SK-N-SH treated with all-trans-retinoic acid at 6 μM for 48 hours (cell line): ENCODE data around the gene ZBTB8OS.

Experiments
- ATAC-seq: fragments of 200-7000 bp; cut with Tn5 transposase; 3 replicates; pipeline ENCODE4 v1.9.1; 2020; ENCODE audit warnings: mild to moderate bottlenecking, moderate library complexity
- ARNTL ChIP-seq: fragments of 450-650 bp; formaldehyde crosslinking; IDR thresholded peaks from 2 replicates; pipeline ENCODE4 v1.5.0; 2020; ENCODE audit warnings: low read depth, mild to moderate bottlenecking, moderate library complexity, borderline replicate concordance
- BACH2 ChIP-seq: fragments of 250-450 bp; sonication (Bioruptor Pico); IDR thresholded peaks from 2 replicates; pipeline ENCODE4 v1.9.0; 2021; ENCODE audit warnings: mild to moderate bottlenecking, borderline replicate concordance
- CSDC2 ChIP-seq: fragments of 250-450 bp; sonication (Bioruptor Pico); IDR thresholded peaks from 2 replicates; pipeline ENCODE4 v1.5.0; 2020; ENCODE audit warnings: mild to moderate bottlenecking, moderate library complexity
- CSRNP3 ChIP-seq: fragments of 250-450 bp; sonication (Bioruptor Pico); IDR thresholded peaks from 2 replicates; pipeline ENCODE4 v1.5.1; 2021; ENCODE audit warnings: mild to moderate bottlenecking, moderate library complexity
- ESRRG ChIP-seq: fragments of 250-450 bp; sonication (Bioruptor Pico); IDR thresholded peaks from 2 replicates; pipeline ENCODE4 v1.6.1; 2021; ENCODE audit warnings: mild to moderate bottlenecking
- GLIS3 ChIP-seq: fragments of 250-450 bp; sonication (Bioruptor Pico); IDR thresholded peaks from 2 replicates; pipeline ENCODE4 v1.5.0; 2020; ENCODE audit warnings: mild to moderate bottlenecking, moderate library complexity
- ISL1 ChIP-seq: fragments of 250-450 bp; sonication (Bioruptor Pico); IDR thresholded peaks from 2 replicates; pipeline ENCODE4 v2.1.2; 2022; ENCODE audit warnings: mild to moderate bottlenecking, moderate library complexity
- OSR1 ChIP-seq: fragments of 250-450 bp; sonication (Bioruptor Pico); IDR thresholded peaks from 2 replicates; pipeline ENCODE4 v1.8.0; 2022; ENCODE audit warnings: moderate library complexity, mild to moderate bottlenecking, inconsistent platforms
- POU6F1 ChIP-seq: fragments of 250-450 bp; sonication (Bioruptor Pico); IDR thresholded peaks from 2 replicates; pipeline ENCODE4 v1.8.0; 2021; ENCODE audit warnings: low read depth, mild to moderate bottlenecking, moderate library complexity, borderline replicate concordance
- PPARA ChIP-seq: fragments of 250-450 bp; sonication (Bioruptor Pico); IDR thresholded peaks from 2 replicates; pipeline ENCODE4 v1.5.0; 2020; ENCODE audit warnings: mild to moderate bottlenecking, borderline replicate concordance
- RARB ChIP-seq: fragments of 250-450 bp; sonication (Bioruptor Pico); IDR thresholded peaks from 2 replicates; pipeline ENCODE4 v1.8.0; 2021; ENCODE audit warnings: mild to moderate bottlenecking, moderate library complexity
- SNAI2 ChIP-seq: fragments of 250-450 bp; sonication (Bioruptor Pico); IDR thresholded peaks from 2 replicates; pipeline ENCODE4 v1.5.0; 2020; ENCODE audit warnings: mild to moderate bottlenecking, moderate library complexity
- TOX ChIP-seq: fragments of 250-450 bp; sonication (Bioruptor Pico); IDR thresholded peaks from 2 replicates; pipeline ENCODE4 v1.8.0; 2021; ENCODE audit warnings: mild to moderate bottlenecking, moderate library complexity, borderline replicate concordance
- TSHZ2 ChIP-seq: fragments of 250-450 bp; sonication (Bioruptor Pico); IDR thresholded peaks from 2 replicates; pipeline ENCODE4 v1.5.0; 2020; ENCODE audit warnings: mild to moderate bottlenecking, moderate library complexity
- ZC3H10 ChIP-seq: fragments of 250-450 bp; sonication (Bioruptor Pico); IDR thresholded peaks from 2 replicates; pipeline ENCODE4 v1.5.1; 2021; ENCODE audit warnings: mild to moderate bottlenecking, moderate library complexity
- ZFP3 ChIP-seq: fragments of 250-450 bp; sonication (Bioruptor Pico); IDR thresholded peaks from 2 replicates; pipeline ENCODE4 v1.5.0; 2020; ENCODE audit warnings: mild to moderate bottlenecking, moderate library complexity
- ZFP30 ChIP-seq: fragments of 450-650 bp; formaldehyde crosslinking; IDR thresholded peaks from 2 replicates; pipeline ENCODE4 v1.5.0; 2022; ENCODE audit warnings: mild to moderate bottlenecking, moderate library complexity
- ZNF565 ChIP-seq: fragments of 450-650 bp; formaldehyde crosslinking; conservative IDR thresholded peaks from 2 replicates; pipeline ENCODE4 v1.5.0; 2020; ENCODE audit warnings: low read depth, mild to moderate bottlenecking, moderate library complexity
- ZNF70 ChIP-seq: fragments of 450-650 bp; formaldehyde crosslinking; IDR thresholded peaks from 2 replicates; pipeline ENCODE4 v1.5.0; 2020; ENCODE audit warnings: mild to moderate bottlenecking, moderate library complexity
- ZNF8 ChIP-seq: fragments of 450-650 bp; formaldehyde crosslinking; IDR thresholded peaks from 2 replicates; pipeline ENCODE4 v1.5.0; 2020; ENCODE audit warnings: mild to moderate bottlenecking, moderate library complexity

Gene ZBTB8OS

GRCh38 chr1:32695098-32695904 lies 45.0 kb upstream of the ZBTB8OS start:
- TF ChIP-seq OSR1 (CRISPR knock-in tag) (no peak), POU6F1 (no peak), PPARA (CRISPR knock-in tag) (no peak), TOX (no peak), ISL1 (no peak), TSHZ2 (CRISPR knock-in tag) (no peak), ZFP3 (CRISPR knock-in tag) (no peak)
- ATAC-seq = peak; percentile 27

GRCh38 chr1:32693455-32694174 lies 43.3 kb upstream of the ZBTB8OS start:
- ATAC-seq = no peak
- no peak for TF ChIP-seq ZFP3 (CRISPR knock-in tag)
- TF ChIP-seq TOX = no peak
- TF ChIP-seq ZNF70 (CRISPR knock-in tag) = no peak
- no peak for TF ChIP-seq BACH2
- no peak for TF ChIP-seq RARB (CRISPR knock-in tag)
- no peak for TF ChIP-seq CSDC2 (CRISPR knock-in tag)
- TF ChIP-seq PPARA (CRISPR knock-in tag) = no peak
- no peak for TF ChIP-seq GLIS3 (CRISPR knock-in tag)
- no peak for TF ChIP-seq ZNF565 (CRISPR knock-in tag)
- no peak for TF ChIP-seq ZFP30 (CRISPR knock-in tag)
- TF ChIP-seq POU6F1 = no peak
- no peak for TF ChIP-seq OSR1 (CRISPR knock-in tag)
- TF ChIP-seq ISL1 = no peak
- no peak for TF ChIP-seq ZNF8 (CRISPR knock-in tag)
- TF ChIP-seq CSRNP3 (CRISPR knock-in tag) = no peak
- no peak for TF ChIP-seq ZC3H10 (CRISPR knock-in tag)
- TF ChIP-seq SNAI2 = no peak
- TF ChIP-seq ESRRG (CRISPR knock-in tag) = no peak
- TF ChIP-seq ARNTL (CRISPR knock-in tag) = no peak

- TF ChIP-seq ZFP3 (CRISPR knock-in tag) (no peak), POU6F1 (no peak), CSRNP3 (CRISPR knock-in tag) (no peak), ZNF70 (CRISPR knock-in tag) (no peak), ZC3H10 (CRISPR knock-in tag) (no peak), ISL1 (no peak), RARB (CRISPR knock-in tag) (no peak), PPARA (CRISPR knock-in tag) (no peak), ZNF8 (CRISPR knock-in tag) (no peak), CSDC2 (CRISPR knock-in tag) (no peak)
- ATAC-seq = no peak
These were observed 36.0 kb upstream of the ZBTB8OS start for GRCh38 chr1:32686387-32686786.
